Keratinocyte (primary cell): ENCODE data around the gene SND1.

ENCODE experiments used
- CTCF ChIP-seq, 3 experiments: IDR thresholded peaks in 1 of 3; conservative IDR thresholded peaks in 1 of 3; optimal IDR thresholded peaks in 1 of 3; 2 replicates in 2 of 3; 3 replicates in 1 of 3; pipeline versions ENCODE3 to v1.5.1; 2011; ENCODE audit warnings: low read length in 3 of 3, mild to moderate bottlenecking in 3 of 3, moderate library complexity in 2 of 3, control low read depth in 1 of 3, inconsistent platforms in 1 of 3; ENCODE audit not compliant: insufficient read depth in 2 of 3; ENCODE audit errors: extremely low read depth in 1 of 3
- EZH2 ChIP-seq: IDR thresholded peaks from one replicate; pipeline ENCODE4 v1.6.1; 2012; ENCODE audit warnings: inconsistent platforms, mild to moderate bottlenecking, low read length, moderate library complexity

- no peak for TF ChIP-seq EZH2
- TF ChIP-seq CTCF (optimal IDR thresholded peaks at IDR 0.05 in 1 of 3, IDR thresholded peaks at IDR 0.05 in 1 of 3, conservative IDR thresholded peaks at IDR 0.05 in 1 of 3; ENCODE audit: extremely low read depth in 1 of 3, insufficient read depth in 2 of 3, low read length in 3 of 3): no peak
Observed at GRCh38 chr7:127612263-127612662, 39.7 kb upstream of the SND1 start.
